HG02678 (cell line): Measurements from ENCODE around the gene OR9Q1.
"Not testable (repeated sequence)": the region's sequence is repeated elsewhere in the genome, so short reads cannot be mapped to it uniquely, and the experiment has no call there.

Source experiments
- ATAC-seq: cut with Tn5 transposase; IDR thresholded peaks from one replicate; pipeline ENCODE4 v1.9.1; 2021; ENCODE audit warnings: mild to moderate bottlenecking, moderate library complexity; ENCODE audit not compliant: unreplicated experiment

The OR9Q1 gene

DNA sequence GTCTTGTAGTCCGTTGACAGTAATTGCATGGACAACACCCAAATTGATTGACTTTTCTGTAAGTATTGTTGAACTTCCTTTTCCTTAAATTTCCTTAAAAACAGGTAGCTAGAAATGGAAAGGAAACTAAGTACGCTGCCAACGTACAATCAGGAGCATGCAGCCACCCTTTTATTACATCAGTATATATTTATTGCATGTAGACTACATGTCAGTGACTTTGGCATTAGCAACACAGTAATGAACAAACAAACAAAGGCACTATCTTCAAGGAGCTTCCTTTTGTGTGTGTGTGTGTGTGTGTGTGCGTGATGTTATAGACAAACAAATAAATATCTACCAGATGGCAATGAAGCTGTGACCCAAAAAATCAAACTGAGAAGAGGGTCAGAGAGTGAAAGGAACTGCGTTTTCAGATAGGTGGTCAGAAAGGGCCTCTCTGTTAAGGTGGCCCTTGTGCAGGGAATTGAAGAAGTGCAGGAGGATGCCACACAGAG, at the start of gene OR9Q1:
Gene OR9Q1 (plus strand): TSS at position 447 of the 497 bp plus-strand sequence. CDS start 155,564 bp downstream, outside the sequence.
- ATAC-seq, result no peak

DNA sequence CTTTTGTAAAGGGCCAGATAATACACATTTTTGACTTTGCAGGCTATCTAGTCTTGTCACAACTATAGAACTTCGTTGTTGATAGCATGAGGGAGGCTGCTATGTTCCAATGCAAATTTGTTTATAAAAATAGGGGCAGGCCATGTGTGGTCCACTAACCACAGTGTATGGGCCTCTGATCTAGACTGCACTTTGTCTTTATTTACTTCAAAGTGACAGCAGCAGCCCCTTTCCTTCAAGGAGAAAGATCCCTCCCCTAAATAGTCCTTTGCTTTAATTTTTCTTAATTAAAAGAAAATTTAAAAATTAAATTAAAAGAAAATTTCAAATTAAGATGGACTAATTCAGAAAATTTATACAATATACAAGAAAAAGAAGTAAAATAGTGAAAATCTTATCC, 49.5 kb upstream of the OR9Q1 start:
- ATAC-seq, result no peak

GRCh38 chr11:57974848-57975601, 48.7 kb upstream of the OR9Q1 start:
- no peak for ATAC-seq

DNA sequence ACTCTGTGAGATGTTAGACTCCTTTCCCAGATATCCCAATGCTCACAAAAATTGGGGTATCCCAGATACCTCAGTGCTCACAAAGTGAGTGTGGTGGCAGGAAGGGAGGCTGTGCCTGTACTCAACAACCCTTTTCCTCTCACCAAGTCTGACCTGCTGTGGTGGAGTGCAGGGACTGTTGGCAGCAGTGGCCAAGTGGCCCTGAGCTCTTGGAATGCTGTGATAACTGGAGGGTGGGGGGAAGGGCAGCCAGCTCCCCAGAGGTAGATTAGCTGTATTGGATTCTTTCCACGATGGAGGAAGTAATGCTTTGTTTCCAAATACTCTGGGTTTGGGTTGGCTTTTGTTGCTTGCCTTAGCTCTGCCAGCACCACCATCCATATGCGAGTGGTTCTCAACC, 46.0 kb upstream of the OR9Q1 start:
- ATAC-seq, result no peak

GRCh38 chr11:57978686-57979531, 44.8 kb upstream of the OR9Q1 start:
- no peak for ATAC-seq

- no peak for ATAC-seq
Measured at GRCh38 chr11:57979532-57980079, 44.1 kb upstream of the OR9Q1 start.

DNA sequence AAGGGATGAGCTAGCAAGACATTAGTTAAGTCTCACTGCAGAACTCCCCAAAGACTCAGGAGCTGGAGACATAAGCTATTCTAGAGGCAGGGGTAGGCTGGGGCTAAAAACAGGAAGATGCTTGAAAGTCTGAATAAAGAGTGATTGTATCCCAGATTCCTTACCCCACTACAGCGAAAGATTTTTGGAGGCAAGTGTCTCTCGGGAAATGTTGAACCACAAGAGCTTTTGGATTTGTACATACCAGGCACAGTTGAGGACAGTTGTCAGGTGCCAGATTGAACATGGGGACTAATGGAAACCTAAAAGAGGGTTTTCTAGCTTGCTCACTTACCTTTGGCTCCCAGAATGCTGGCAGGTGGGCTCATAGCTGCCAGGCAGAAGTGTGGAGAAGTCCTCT, 43.5 kb upstream of the OR9Q1 start:
- no peak for ATAC-seq

DNA sequence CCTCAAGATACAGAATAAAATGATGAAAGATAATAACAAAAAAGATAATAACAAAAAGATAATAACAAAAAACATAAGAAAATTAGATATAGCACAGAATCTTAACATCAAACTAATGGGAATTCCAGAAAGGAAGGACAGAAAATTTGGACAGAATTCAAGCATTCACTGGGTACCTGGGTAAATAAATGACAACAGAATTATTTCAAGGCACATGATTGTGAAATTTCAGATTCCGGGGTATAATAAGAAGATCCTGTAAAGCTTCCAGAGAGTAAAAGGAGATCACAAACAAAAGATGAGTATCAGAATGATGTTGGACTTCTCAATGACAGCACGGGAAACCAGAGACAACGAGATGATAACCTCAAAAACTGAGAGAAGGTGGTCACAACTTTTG, 42.1 kb upstream of the OR9Q1 start:
- ATAC-seq, result no peak

GRCh38 chr11:57982776-57983175, 40.9 kb upstream of the OR9Q1 start:
- ATAC-seq, result no peak

GRCh38 chr11:57983191-57983590, 40.5 kb upstream of the OR9Q1 start:
- no peak for ATAC-seq

DNA sequence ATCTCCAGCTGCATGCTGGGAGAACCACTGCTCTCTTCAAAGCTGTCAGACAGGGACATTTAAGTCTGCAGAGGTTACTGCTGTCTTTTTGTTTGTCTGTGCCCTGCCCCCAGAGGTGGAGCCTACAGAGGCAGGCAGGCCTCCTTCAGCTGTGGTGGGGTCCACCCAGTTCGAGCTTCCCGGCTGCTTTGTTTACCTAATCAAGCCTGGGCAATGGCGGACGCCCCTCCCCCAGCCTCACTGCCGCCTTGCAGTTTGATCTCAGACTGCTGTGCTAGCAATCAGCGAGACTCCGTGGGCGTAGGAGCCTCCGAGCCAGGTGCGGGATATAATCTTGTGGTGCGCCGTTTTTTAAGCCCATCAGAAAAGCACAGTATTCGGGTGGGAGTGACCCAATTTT, 24.2 kb upstream of the OR9Q1 start:
- ATAC-seq, result not testable (repeated sequence)

DNA sequence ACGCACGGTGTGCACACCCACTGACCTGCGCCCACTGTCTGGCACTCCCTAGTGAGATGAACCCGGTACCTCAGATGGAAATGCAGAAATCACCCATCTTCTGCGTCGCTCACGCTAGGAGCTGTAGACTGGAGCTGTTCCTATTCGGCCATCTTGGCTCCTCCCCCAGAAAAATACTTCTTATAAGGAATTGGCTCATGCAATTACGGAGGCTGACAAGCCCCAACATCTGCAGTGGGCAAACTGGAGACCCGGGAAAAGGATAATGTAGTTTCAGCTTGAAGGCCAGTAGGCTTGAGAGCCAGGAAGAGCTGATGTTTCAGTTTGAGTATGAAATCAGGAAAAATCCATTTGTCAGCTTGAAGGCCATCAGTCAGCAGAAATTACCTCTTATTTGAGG, 23.7 kb upstream of the OR9Q1 start:
- ATAC-seq, result not testable (repeated sequence)

DNA sequence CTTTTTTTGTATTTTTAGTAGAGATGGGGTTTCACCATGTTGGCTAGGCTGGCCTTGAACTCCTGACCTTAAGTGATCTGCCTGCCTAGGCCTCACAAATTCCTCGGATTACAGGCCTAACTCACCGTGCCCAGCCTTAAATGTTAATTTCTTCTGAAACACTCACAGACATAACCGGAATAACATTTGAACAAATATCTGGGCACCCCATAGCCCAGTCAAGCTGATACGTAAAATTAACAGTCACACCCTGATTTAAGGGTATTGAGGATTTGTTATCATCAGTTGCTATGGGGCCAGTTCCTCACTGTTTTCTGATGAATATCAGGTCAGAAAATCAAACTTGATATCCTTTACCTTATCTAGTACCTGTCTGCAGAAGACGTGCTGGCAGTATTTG, 23.0 kb upstream of the OR9Q1 start:
- no peak for ATAC-seq

DNA sequence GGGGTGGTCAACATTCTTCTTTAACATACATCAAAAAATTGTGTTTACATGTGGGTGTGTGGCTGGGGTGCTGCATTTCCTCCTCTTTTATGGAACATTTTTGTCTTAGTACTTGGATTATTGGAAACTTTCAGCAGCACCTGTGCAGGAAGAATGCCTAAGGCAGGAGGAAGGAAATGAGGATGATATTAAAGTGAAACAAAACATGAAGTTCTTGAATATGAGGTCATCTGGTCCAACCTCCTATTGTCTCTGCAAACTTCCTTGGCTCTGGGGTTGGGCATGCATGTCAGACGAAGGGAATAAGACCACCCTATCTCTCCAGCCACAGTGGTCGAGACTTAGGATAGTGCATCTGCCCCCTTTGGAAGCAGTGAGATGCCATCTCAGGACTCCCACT, 20.6 kb upstream of the OR9Q1 start:
- ATAC-seq, result no peak

DNA sequence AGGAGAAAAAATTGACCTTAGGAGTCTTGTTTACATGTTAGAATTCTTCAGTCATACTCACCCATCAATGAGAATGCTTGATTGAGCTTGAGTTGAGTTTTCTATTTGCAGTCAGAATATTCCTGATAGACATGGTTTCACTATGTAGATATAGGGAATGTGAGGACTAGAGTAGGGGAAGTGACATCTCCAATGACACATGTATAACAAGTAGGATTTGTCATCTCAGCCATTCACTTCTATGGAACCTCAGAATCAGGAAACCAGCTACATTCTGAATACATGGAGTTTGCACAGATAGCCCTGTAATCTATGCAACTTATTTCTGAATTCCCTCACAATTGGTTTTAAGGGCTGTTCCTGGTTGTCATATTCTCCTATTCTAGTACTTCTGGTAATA, 20.1 kb upstream of the OR9Q1 start:
- ATAC-seq, result no peak

GRCh38 chr11:58004664-58005063, 19.0 kb upstream of the OR9Q1 start:
- ATAC-seq, result no peak

GRCh38 chr11:58006940-58007339, 16.7 kb upstream of the OR9Q1 start:
- no peak for ATAC-seq

DNA sequence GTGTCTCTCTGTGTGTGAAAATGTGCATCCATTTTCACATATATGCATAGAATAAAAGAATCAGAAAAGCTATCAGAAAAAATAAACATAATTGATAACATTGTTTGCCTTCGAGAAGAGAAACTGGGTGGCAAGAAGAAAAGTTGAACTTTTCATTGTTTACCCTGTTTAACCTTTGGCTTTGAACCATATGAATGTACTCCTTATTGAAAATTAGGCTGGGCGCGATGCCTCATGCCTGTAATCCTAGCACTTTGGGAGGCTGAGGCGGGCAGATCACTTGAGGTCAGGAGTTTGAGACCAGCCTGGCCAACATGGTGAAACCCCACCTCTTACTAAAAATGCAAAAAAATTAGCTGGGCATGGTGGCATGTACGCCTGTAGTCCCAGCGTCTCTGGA, 11.9 kb upstream of the OR9Q1 start:
- ATAC-seq, result no peak

- no peak for ATAC-seq
Measured at GRCh38 chr11:58024601-58025091, 965 bp downstream of the OR9Q1 start.

GRCh38 chr11:58027341-58027740, 3.7 kb downstream of the OR9Q1 start:
- ATAC-seq, result no peak

DNA sequence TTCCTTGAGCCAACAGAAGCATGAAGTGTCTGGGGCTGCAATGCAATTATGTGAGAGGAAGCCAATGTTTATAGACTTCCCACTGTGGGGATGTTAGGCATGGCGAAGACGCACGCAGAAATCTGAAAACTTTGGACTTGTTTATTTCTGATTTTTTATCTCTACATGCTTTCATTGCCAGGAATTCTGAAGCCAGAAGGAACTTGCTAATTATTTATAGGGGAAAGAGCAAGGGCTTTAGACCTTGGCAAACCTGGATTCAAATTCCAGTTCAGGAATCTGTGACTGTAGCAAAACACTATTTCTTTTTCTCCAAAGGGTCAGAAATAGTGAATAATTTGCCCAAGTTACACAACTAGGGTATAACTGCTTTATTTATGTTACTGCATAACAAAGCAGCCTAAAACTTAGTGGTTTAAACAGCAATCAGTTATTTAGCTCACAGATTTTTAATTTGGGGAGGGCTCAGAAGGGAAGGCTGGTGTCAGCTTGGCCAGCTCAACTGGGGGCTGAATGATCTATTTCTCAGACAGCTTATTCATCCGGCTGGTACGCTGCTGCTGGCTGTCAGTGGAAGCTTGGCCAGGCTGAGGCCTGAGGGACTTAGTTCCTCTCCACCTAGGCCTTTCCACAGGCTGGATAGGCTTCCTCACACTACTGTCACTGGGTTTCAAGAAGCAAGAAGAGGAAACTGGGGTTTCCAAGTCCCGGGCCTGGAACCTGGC, 5.2 kb downstream of the OR9Q1 start:
- ATAC-seq, result no peak
